Measurements from ENCODE around the gene GET4.

Gene GET4

DNA sequence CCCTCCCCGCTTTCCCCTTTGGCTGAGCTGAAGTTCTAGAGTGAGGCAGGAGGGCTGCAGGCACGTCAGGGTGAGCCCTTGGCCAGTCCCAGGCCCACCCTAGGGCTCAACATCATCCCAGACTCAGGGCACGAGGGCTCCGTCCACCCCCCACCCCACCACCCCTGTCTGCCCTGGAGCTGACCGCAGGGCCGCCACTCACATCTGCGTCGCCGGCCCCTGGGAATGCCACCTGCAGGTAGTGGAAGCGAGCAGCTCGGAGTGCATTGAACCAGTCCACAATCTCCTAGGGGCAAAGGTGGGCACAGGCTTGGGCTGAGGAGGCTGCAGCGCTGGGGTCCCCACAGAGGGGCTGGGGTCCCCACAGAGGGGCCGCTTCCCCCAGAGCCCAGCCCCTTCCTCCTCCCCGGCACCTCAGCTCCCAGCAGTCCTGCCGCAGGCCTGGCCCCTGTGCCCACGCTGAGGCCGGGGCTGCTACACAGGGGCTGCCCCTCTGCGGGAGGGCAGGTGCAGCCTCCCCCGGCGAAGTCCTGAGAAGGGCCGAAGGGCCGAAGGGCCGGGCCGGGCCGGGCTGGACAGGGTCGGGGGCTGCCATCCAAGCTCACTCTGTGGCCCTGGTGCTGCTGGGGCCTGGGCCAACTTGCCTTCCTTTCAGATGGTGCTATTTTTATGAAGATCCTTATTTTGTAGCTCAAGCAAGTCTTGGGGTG lies 24.1 kb downstream of the GET4 start:
- H3K36me3 ChIP-seq (ENCODE audit: control insufficient read depth, insufficient read depth, low read length) = no peaks in the 10 kb centered on the region
- no peaks in the 10 kb centered on the region for H3K27me3 ChIP-seq (ENCODE audit: control insufficient read depth, insufficient read depth, low read length)
- peaks cover 4% of the 10 kb centered on the region for H3K4me1 ChIP-seq
- TF ChIP-seq, protein P1, sequence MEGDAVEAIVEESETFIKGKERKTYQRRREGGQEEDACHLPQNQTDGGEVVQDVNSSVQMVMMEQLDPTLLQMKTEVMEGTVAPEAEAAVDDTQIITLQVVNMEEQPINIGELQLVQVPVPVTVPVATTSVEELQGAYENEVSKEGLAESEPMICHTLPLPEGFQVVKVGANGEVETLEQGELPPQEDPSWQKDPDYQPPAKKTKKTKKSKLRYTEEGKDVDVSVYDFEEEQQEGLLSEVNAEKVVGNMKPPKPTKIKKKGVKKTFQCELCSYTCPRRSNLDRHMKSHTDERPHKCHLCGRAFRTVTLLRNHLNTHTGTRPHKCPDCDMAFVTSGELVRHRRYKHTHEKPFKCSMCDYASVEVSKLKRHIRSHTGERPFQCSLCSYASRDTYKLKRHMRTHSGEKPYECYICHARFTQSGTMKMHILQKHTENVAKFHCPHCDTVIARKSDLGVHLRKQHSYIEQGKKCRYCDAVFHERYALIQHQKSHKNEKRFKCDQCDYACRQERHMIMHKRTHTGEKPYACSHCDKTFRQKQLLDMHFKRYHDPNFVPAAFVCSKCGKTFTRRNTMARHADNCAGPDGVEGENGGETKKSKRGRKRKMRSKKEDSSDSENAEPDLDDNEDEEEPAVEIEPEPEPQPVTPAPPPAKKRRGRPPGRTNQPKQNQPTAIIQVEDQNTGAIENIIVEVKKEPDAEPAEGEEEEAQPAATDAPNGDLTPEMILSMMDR (IDR thresholded peaks at IDR 0.05) = no peak
- H3K4me2 ChIP-seq (ENCODE audit: low read length) = no peak overlapping the region
- no peaks in the 10 kb centered on the region for H3K9me3 ChIP-seq (ENCODE audit: control insufficient read depth, low read length)
- no peak overlapping the region for H3K9ac ChIP-seq
- no peak overlapping the region for H3K27ac ChIP-seq
- no peak overlapping the region for H2AFZ ChIP-seq
- H3K4me3 ChIP-seq (ENCODE audit: low read depth, low read length) = no peak overlapping the region
- no peaks in the 10 kb centered on the region for H3K79me2 ChIP-seq

DNA sequence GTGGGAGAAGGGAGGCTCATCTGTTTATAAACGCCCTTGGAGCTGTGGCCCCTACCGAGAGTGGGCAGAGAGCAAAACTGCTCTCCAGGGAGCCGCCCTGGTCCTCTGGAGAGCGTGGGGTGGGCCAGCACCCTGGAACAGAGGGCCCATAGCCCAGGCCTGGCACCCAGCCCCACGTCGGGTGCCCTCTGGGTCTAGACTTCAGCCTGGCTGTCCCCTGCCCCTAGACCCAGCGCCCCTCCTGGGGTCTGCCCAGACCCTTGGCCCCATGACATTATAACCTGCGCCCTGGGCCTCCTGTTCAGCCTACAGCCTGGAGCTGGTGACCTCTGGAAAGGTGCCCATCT lies 24.7 kb downstream of the GET4 start:
- H3K4me2 ChIP-seq (ENCODE audit: low read length) = no peak overlapping the region
- H3K9me3 ChIP-seq (ENCODE audit: control insufficient read depth, low read length) = no peaks in the 10 kb centered on the region
- H3K9ac ChIP-seq = no peak overlapping the region
- H3K27me3 ChIP-seq (ENCODE audit: control insufficient read depth, insufficient read depth, low read length) = no peaks in the 10 kb centered on the region
- H3K36me3 ChIP-seq (ENCODE audit: control insufficient read depth, insufficient read depth, low read length) = no peaks in the 10 kb centered on the region
- no peak overlapping the region for H2AFZ ChIP-seq
- no peak overlapping the region for H3K4me3 ChIP-seq (ENCODE audit: low read depth, low read length)
- TF ChIP-seq, protein P1 (IDR thresholded peaks at IDR 0.05) = no peak
- H3K27ac ChIP-seq = no peak overlapping the region
- H3K79me2 ChIP-seq = no peaks in the 10 kb centered on the region
- H3K4me1 ChIP-seq = peaks cover 4% of the 10 kb centered on the region

DNA sequence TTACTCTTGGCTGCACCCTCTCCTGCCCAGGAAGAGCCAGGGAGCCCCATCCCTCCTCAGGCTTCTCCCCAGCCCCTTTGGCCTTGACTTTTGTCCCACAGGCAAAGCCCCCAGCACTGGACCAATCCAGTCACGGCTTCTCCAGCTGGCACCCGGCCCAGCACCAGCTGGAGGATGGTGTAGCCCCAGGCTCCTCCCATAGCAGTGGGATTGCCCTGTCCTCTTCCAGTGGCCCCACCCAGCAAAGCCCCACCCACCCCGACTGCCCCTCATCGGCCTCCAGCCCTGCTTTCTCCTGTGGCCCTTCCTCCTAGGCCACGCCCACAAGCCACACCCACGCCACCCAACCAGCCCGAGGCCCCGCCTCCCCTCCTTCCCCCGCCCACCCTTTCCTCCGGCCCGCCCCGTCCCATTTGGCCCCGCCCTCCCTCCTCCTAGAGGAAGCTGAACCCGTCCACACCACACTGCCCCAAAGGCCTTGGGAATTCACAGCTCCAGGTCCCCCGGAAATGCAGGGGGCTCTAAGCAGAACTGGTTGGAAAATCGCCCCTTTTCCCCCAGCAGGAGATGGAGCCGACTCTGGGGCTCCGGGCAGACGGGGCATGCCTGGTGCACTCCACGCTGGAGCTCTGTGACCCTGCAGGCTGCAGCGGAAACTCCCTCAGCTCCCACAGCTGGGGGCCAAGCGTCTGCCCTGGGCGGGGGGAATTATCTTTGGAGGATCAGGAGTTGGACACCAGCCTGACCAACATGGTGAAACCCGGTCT lies 25.2 kb downstream of the GET4 start:
- H3K36me3 ChIP-seq (ENCODE audit: control insufficient read depth, insufficient read depth, low read length) = no peaks in the 10 kb centered on the region
- H3K4me3 ChIP-seq (ENCODE audit: low read depth, low read length) = no peak overlapping the region
- no peak overlapping the region for H3K4me2 ChIP-seq (ENCODE audit: low read length)
- H3K27me3 ChIP-seq (ENCODE audit: control insufficient read depth, insufficient read depth, low read length) = no peaks in the 10 kb centered on the region
- TF ChIP-seq, protein P1 (IDR thresholded peaks at IDR 0.05) = no peak
- H3K27ac ChIP-seq = no peak overlapping the region
- no peak overlapping the region for H2AFZ ChIP-seq
- peaks cover 4% of the 10 kb centered on the region for H3K4me1 ChIP-seq
- H3K9ac ChIP-seq = no peak overlapping the region
- no peaks in the 10 kb centered on the region for H3K79me2 ChIP-seq
- no peaks in the 10 kb centered on the region for H3K9me3 ChIP-seq (ENCODE audit: control insufficient read depth, low read length)

DNA sequence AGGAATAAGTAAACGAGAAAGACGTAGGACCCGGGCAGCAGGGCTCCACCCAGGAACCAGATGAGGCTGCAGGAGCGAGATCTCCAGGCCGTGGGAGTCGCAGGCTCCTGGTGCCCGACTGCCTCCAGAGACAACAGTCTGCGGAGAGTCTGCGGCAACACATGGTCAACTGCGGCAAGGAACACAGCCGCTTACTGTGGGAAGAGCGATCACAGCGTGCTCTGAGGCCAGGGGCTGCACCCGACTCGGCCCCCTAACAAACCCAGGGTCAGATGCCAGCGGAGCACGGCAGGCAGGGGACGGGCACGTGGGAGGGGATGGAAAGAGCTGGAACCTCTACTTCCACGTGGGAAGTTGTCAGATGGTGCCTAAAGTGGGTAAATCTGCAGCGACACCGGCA lies 26.6 kb downstream of the GET4 start:
- no peaks in the 10 kb centered on the region for H3K36me3 ChIP-seq (ENCODE audit: control insufficient read depth, insufficient read depth, low read length)
- no peak overlapping the region for H2AFZ ChIP-seq
- H3K4me2 ChIP-seq (ENCODE audit: low read length) = no peak overlapping the region
- no peak overlapping the region for H3K4me3 ChIP-seq (ENCODE audit: low read depth, low read length)
- peaks cover 4% of the 10 kb centered on the region for H3K4me1 ChIP-seq
- TF ChIP-seq, protein P1 (IDR thresholded peaks at IDR 0.05) = no peak
- no peak overlapping the region for H3K27ac ChIP-seq
- no peaks in the 10 kb centered on the region for H3K9me3 ChIP-seq (ENCODE audit: control insufficient read depth, low read length)
- H3K27me3 ChIP-seq (ENCODE audit: control insufficient read depth, insufficient read depth, low read length) = no peaks in the 10 kb centered on the region
- no peak overlapping the region for H3K9ac ChIP-seq
- H3K79me2 ChIP-seq = no peaks in the 10 kb centered on the region

Data from parathyroid adenoma (tissue), 2 donors.